ENCODE data around the gene GCLC.

DNA sequence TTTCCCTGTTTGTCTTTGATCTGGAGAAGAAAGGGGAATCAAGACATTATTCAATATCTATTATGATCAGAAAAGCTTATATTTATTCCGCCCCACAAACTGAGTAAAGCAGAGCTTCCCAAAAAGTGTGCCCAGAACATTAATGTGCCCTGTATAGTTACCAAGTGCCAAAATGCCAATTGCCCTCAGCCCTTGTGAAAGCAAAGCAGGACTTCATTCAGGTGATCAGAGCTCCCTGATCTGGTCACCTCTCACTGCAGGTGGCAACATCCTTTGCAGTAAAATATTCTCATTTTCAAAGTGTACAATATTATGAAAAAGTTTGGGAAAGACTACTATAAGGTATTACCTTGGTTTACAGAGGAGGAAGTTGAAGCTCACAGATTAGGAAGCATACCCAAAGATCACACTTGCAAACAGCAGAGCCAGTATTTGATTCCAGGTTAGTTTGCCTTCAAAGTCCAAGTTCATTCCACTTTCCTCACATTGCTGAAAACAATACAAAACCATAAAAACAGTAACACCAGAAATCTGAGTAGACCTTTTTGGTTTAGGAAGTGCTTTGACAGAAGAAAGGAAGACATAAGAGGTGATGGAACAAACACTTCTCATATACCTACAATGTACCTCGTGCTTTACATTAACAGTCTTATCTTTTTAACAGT is 19.6 kb upstream of the GCLC start:
- TF ChIP-seq, protein P1, sequence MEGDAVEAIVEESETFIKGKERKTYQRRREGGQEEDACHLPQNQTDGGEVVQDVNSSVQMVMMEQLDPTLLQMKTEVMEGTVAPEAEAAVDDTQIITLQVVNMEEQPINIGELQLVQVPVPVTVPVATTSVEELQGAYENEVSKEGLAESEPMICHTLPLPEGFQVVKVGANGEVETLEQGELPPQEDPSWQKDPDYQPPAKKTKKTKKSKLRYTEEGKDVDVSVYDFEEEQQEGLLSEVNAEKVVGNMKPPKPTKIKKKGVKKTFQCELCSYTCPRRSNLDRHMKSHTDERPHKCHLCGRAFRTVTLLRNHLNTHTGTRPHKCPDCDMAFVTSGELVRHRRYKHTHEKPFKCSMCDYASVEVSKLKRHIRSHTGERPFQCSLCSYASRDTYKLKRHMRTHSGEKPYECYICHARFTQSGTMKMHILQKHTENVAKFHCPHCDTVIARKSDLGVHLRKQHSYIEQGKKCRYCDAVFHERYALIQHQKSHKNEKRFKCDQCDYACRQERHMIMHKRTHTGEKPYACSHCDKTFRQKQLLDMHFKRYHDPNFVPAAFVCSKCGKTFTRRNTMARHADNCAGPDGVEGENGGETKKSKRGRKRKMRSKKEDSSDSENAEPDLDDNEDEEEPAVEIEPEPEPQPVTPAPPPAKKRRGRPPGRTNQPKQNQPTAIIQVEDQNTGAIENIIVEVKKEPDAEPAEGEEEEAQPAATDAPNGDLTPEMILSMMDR (IDR thresholded peaks at IDR 0.05) = no peak
- TF ChIP-seq TCF7L2 (IDR thresholded peaks at IDR 0.05; ENCODE audit: low read depth, low read length) = no peak

All from Panc1 (cell line).